Ascending aorta (tissue), 1 donor: ENCODE measurements around the gene CD70. TPM values are rescaled to one million over a fixed set of nuclear protein-coding genes. Genes with fewer than 3 reads are reported as not detected.

ENCODE experiments used
- total RNA-seq: library from RNA; depleted of rRNA; stranded (reverse); fragments of >200 nt; gene quantifications from one replicate; pipeline ENCODE4 v1.1.0, GENCODE V29; 2016

CD70 gene
- total RNA-seq, 1 donor from 2014 or later, result not detected

Other genes starting within 250 kb of the CD70 start
- gene CLPP, start 229.6 kb downstream of the CD70 start, total RNA-seq, result 240 TPM
- 68.8 TPM for gene ALKBH7, start 218.4 kb downstream of the CD70 start, total RNA-seq
- not detected for gene PSPN, start 215.2 kb downstream of the CD70 start, total RNA-seq
- 67.9 TPM for gene GTF2F1, start 198.0 kb downstream of the CD70 start, total RNA-seq
- gene KHSRP, start 166.3 kb downstream of the CD70 start, total RNA-seq, result 152 TPM
- gene SLC25A41, start 157.4 kb downstream of the CD70 start, total RNA-seq, result not detected
- 56.5 TPM for gene SLC25A23, start 131.4 kb downstream of the CD70 start, total RNA-seq
- not detected for gene CRB3, start 126.9 kb downstream of the CD70 start, total RNA-seq
- 24.4 TPM for gene DENND1C, start 109.4 kb downstream of the CD70 start, total RNA-seq
- 0.75 TPM for gene TUBB4A, start 88.8 kb downstream of the CD70 start, total RNA-seq
- gene TNFSF9, start 60.1 kb downstream of the CD70 start, total RNA-seq, result not detected
- gene TNFSF14, start 79.0 kb upstream of the CD70 start, total RNA-seq, result 0.21 TPM
- gene C3, start 129.5 kb upstream of the CD70 start, total RNA-seq, result 2,421 TPM
- gene GPR108, start 146.4 kb upstream of the CD70 start, total RNA-seq, result 57.6 TPM
- gene TRIP10, start 148.5 kb upstream of the CD70 start, total RNA-seq, result 109 TPM
- not detected for gene SH2D3A, start 176.3 kb upstream of the CD70 start, total RNA-seq
- gene VAV1, start 181.6 kb upstream of the CD70 start, total RNA-seq, result 4.4 TPM